ENCODE measurements around the gene VPS26A. TPM values are rescaled to one million over a fixed set of nuclear protein-coding genes. Genes with fewer than 3 reads are reported as not detected.
"Not testable (repeated sequence)": the region's sequence is repeated elsewhere in the genome, so short reads cannot be mapped to it uniquely, and the experiment has no call there.

Gene VPS26A
- total and polyA plus RNA-seq, 9 donors = 20.3 to 51.2 (median 40.1) TPM

- H3K4me3 ChIP-seq (ENCODE audit: low read length) = no peak overlapping the region
- peaks cover 16% of the 10 kb centered on the region for H3K36me3 ChIP-seq (ENCODE audit: control insufficient read depth, insufficient read depth, low read length)
- no peaks in the 10 kb centered on the region for H3K9me3 ChIP-seq (replicated peaks; ENCODE audit: control insufficient read depth, low read depth, low read length)
- H3K4me1 ChIP-seq (ENCODE audit: control insufficient read depth, insufficient read depth, low read length) = no peaks in the 10 kb centered on the region
- no peaks in the 10 kb centered on the region for H3K27me3 ChIP-seq (ENCODE audit: control insufficient read depth, insufficient read depth, low read length)
- no peak overlapping the region for H3K27ac ChIP-seq (ENCODE audit: low read length)
- WGBS (ENCODE audit: insufficient coverage) = 100% methylated on average over 2 of the region's 4 CpGs
- no peak for DNase-seq
These were observed 44.5 kb downstream of the VPS26A start for GRCh38 chr10:69168493-69168892.

GRCh38 chr10:69172241-69172982 is 48.4 kb downstream of the VPS26A start:
- H3K36me3 ChIP-seq (ENCODE audit: control insufficient read depth, insufficient read depth, low read length) = peaks cover 9% of the 10 kb centered on the region
- H3K27ac ChIP-seq (ENCODE audit: low read length) = no peak overlapping the region
- no CpG with 5 or more reads among the region's 3 CpGs for WGBS (ENCODE audit: insufficient coverage)
- DNase-seq = no peak
- H3K27me3 ChIP-seq (ENCODE audit: control insufficient read depth, insufficient read depth, low read length) = no peaks in the 10 kb centered on the region
- no peaks in the 10 kb centered on the region for H3K9me3 ChIP-seq (replicated peaks; ENCODE audit: control insufficient read depth, low read depth, low read length)
- no peaks in the 10 kb centered on the region for H3K4me1 ChIP-seq (ENCODE audit: control insufficient read depth, insufficient read depth, low read length)
- no peak overlapping the region for H3K4me3 ChIP-seq (ENCODE audit: low read length)

DNA sequence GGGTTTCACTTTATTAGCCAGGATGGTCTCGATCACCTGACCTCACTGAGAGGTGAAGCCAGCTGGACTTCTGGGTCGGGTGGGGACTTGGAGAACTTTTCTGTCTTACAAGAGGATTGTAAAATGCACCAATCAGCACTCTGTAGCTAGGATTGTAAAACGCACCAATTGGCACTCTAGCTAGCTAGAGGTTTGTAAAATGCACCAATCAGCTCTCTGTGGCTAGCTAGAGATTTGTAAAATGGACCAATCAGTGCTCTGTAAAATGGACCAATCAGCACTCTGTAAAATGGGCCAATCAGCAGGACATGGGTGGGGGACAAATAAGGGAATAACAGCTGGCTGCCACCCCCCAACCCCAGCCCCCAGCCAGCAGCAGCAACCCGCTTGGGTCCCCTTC is 51.3 kb downstream of the VPS26A start:
- H3K27ac ChIP-seq (ENCODE audit: low read length); H3K4me3 ChIP-seq (ENCODE audit: low read length); H3K9me3 ChIP-seq (replicated peaks; ENCODE audit: control insufficient read depth, low read depth, low read length); H3K4me1 ChIP-seq (ENCODE audit: control insufficient read depth, insufficient read depth, low read length); DNase-seq; H3K36me3 ChIP-seq (ENCODE audit: control insufficient read depth, insufficient read depth, low read length); H3K27me3 ChIP-seq (ENCODE audit: control insufficient read depth, insufficient read depth, low read length): not testable (repeated sequence)
- WGBS (ENCODE audit: insufficient coverage) = 92% methylated on average over 4 of the region's 4 CpGs

DNA sequence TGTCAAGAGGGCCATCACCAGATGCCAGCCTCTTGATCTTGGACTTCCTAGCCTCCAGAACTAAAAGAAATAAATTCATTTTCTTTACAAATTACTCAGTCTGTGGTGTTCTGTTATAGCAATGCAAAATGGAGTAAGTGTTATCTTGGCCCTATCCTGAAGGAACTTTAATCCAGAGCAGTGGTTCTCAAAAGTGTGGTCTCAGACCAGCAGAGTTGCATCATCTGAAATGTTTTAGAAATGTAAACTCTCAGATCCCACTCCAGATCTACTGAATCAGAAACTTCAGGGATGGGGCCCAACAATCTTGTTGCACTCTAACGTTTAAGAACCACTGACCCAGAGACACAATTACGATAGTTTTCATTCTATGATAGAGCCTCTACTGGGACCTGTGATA is 52.8 kb downstream of the VPS26A start:
- Histone ChIP-seq H3K36me3 (ENCODE audit: control insufficient read depth, insufficient read depth, low read length) (no peaks in the 10 kb centered on the region), H3K4me3 (ENCODE audit: low read length) (no peak overlapping the region), H3K4me1 (ENCODE audit: control insufficient read depth, insufficient read depth, low read length) (peaks cover 11% of the 10 kb centered on the region), H3K27ac (ENCODE audit: low read length) (no peak overlapping the region), H3K27me3 (ENCODE audit: control insufficient read depth, insufficient read depth, low read length) (no peaks in the 10 kb centered on the region), H3K9me3 (replicated peaks; ENCODE audit: control insufficient read depth, low read depth, low read length) (no peaks in the 10 kb centered on the region)
- no CpG with 5 or more reads among the region's 2 CpGs for WGBS (ENCODE audit: insufficient coverage)
- DNase-seq = no peak

- H3K27ac ChIP-seq (ENCODE audit: low read length) = peak overlapping the region; percentile 95
- H3K4me1 ChIP-seq (ENCODE audit: control insufficient read depth, insufficient read depth, low read length) = peaks cover 11% of the 10 kb centered on the region
- H3K36me3 ChIP-seq (ENCODE audit: control insufficient read depth, insufficient read depth, low read length) = peaks cover 7% of the 10 kb centered on the region
- H3K9me3 ChIP-seq (replicated peaks; ENCODE audit: control insufficient read depth, low read depth, low read length) = no peaks in the 10 kb centered on the region
- 17% methylated on average over 9 of the region's 21 CpGs for WGBS (ENCODE audit: insufficient coverage)
- H3K27me3 ChIP-seq (ENCODE audit: control insufficient read depth, insufficient read depth, low read length) = no peaks in the 10 kb centered on the region
- DNase-seq = no peak
- peak overlapping the region; percentile 97 for H3K4me3 ChIP-seq (ENCODE audit: low read length)
These were observed 55.2 kb downstream of the VPS26A start for GRCh38 chr10:69179089-69179742.

DNA sequence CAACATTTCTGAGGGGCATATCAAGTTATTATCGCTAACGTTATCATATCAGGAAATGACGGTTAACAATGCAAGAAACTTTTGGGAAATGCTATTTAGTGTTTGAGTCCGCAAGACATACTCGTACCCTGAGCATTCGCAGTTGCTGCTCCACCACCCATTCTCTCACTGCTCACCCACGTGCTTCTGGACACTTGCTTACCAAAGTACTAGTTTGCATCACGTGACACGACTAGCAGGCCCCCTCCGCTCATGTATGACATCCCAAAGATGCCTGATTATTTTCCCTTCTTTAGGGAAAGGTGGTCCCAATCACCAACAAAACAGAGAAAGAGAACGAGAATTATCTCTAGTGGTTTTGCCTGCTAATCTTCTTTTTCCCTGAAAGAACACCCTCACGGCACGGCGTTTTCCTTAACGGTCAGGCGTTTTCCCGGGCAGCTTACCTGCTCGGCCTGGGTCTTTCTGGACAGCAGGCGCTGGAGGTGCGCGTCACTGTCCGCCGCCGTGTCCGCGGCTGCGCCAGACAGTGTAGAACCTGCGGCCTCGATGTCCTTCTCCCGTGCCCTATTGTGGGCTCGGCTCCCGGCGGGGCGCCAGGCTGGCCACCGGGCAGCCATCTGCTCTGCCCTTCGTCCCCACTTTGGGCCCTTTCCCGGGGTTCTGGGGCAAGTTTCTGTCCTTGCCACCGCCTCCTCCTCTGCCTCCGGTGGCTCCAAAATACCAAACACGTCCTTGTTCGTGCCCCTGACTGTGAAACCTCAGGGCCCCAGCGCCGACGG is 56.0 kb downstream of the VPS26A start, which contains the start of gene SUPV3L1:
SUPV3L1 (plus strand) TSS at position 492 of the 782 bp plus-strand sequence; CDS start at position 550, 58 bp downstream.
- Histone ChIP-seq H3K4me1 (ENCODE audit: control insufficient read depth, insufficient read depth, low read length) (peaks cover 11% of the 10 kb centered on the region), H3K4me3 (ENCODE audit: low read length) (peak within 1 kb of the TSS; percentile 97), H3K27me3 (ENCODE audit: control insufficient read depth, insufficient read depth, low read length) (no peaks in the 10 kb centered on the region), H3K36me3 (ENCODE audit: control insufficient read depth, insufficient read depth, low read length) (peaks cover 7% of the 10 kb centered on the region), H3K9me3 (replicated peaks; ENCODE audit: control insufficient read depth, low read depth, low read length) (no peaks in the 10 kb centered on the region), H3K27ac (ENCODE audit: low read length) (peak within 1 kb of the TSS; percentile 95)
- DNase-seq = peak; percentile 99
- under 1% methylated on average over 35 of the region's 44 CpGs for WGBS (ENCODE audit: insufficient coverage)

- 8% methylated on average over 14 of the region's 29 CpGs for WGBS (ENCODE audit: insufficient coverage)
- peak; percentile 7 for DNase-seq
- Histone ChIP-seq H3K36me3 (ENCODE audit: control insufficient read depth, insufficient read depth, low read length) (peaks cover 10% of the 10 kb centered on the region), H3K27me3 (ENCODE audit: control insufficient read depth, insufficient read depth, low read length) (no peaks in the 10 kb centered on the region), H3K9me3 (replicated peaks; ENCODE audit: control insufficient read depth, low read depth, low read length) (no peaks in the 10 kb centered on the region), H3K27ac (ENCODE audit: low read length) (peak overlapping the region; percentile 95), H3K4me3 (ENCODE audit: low read length) (peak overlapping the region; percentile 97), H3K4me1 (ENCODE audit: control insufficient read depth, insufficient read depth, low read length) (peaks cover 11% of the 10 kb centered on the region)
These were observed 56.7 kb downstream of the VPS26A start for GRCh38 chr10:69180525-69181204.

- no peak overlapping the region for H3K27ac ChIP-seq (ENCODE audit: low read length)
- H3K9me3 ChIP-seq (replicated peaks; ENCODE audit: control insufficient read depth, low read depth, low read length) = no peaks in the 10 kb centered on the region
- peaks cover 16% of the 10 kb centered on the region for H3K36me3 ChIP-seq (ENCODE audit: control insufficient read depth, insufficient read depth, low read length)
- no peaks in the 10 kb centered on the region for H3K27me3 ChIP-seq (ENCODE audit: control insufficient read depth, insufficient read depth, low read length)
- H3K4me3 ChIP-seq (ENCODE audit: low read length) = no peak overlapping the region
- no peak for DNase-seq
- H3K4me1 ChIP-seq (ENCODE audit: control insufficient read depth, insufficient read depth, low read length) = peaks cover 11% of the 10 kb centered on the region
- WGBS (ENCODE audit: insufficient coverage) = no CpG with 5 or more reads among the region's 1 CpG
These were observed 57.5 kb downstream of the VPS26A start for GRCh38 chr10:69181433-69181832.

- Histone ChIP-seq H3K27ac (ENCODE audit: low read length) (no peak overlapping the region), H3K9me3 (replicated peaks; ENCODE audit: control insufficient read depth, low read depth, low read length) (no peaks in the 10 kb centered on the region), H3K27me3 (ENCODE audit: control insufficient read depth, insufficient read depth, low read length) (no peaks in the 10 kb centered on the region), H3K4me1 (ENCODE audit: control insufficient read depth, insufficient read depth, low read length) (peaks cover 11% of the 10 kb centered on the region), H3K36me3 (ENCODE audit: control insufficient read depth, insufficient read depth, low read length) (peaks cover 19% of the 10 kb centered on the region), H3K4me3 (ENCODE audit: low read length) (no peak overlapping the region)
- no CpG with 5 or more reads among the region's 4 CpGs for WGBS (ENCODE audit: insufficient coverage)
- DNase-seq = no peak
These were observed 58.0 kb downstream of the VPS26A start for GRCh38 chr10:69182005-69182404.

All from muscle of leg (tissue), 11 donors.